Hepatocyte (in vitro differentiated cells): Measurements from ENCODE around the gene GPR161.

Source experiments
- EZH2 ChIP-seq: fragments of 200-600 bp; sonication (generic); IDR thresholded peaks from 2 replicates; pipeline ENCODE4 v1.6.1; 2016; ENCODE audit warnings: antibody characterized with exemption, mild to moderate bottlenecking, borderline replicate concordance
- TF ChIP-seq, protein P1 (sequence below): fragments of 200-600 bp; sonication (generic); IDR thresholded peaks from 2 replicates; pipeline ENCODE4 v1.5.1; 2016; ENCODE audit warnings: antibody characterized with exemption, mild to moderate bottlenecking; ENCODE audit not compliant: poor library complexity

DNA sequence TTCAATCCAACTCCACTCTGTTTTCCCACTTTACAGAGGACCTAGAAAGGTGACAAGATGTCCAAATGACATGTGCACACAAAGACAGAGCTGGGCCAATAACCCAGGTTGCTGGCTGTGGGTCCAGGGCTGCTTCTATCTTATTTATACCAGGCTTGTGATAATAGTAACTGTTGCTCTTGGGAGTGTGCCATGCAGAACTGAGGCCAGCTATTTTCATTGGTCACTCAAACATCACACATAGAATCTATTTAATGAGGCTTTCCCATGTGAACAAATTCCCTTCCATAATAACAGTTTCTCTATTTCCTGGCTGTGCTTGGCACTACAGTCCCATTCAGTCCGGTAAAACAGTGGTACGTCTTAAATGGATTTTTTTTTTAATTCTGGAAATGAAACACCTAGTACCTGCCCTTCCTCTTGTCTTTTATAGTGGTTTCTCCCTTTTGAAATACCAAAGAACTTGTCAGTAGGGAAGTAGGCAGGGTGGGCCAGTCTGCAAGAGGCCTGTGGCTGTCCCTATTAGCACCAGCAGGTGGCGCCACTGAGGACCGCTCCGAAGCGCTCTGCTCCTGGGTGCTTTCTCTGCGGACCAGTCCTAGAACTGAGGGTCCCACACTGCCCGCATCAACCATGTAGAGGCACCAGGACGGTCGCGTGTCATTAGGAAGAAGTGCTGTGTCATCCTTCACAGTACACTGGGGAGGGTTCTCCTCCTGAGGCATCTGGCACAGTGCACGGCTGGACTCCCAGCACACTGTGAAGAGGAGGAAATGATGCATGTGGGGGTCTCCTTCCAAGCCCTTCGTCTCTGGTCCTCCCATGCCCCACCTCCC, 52.1 kb downstream of the GPR161 start:
- TF ChIP-seq EZH2: no peak
- TF ChIP-seq, protein P1, sequence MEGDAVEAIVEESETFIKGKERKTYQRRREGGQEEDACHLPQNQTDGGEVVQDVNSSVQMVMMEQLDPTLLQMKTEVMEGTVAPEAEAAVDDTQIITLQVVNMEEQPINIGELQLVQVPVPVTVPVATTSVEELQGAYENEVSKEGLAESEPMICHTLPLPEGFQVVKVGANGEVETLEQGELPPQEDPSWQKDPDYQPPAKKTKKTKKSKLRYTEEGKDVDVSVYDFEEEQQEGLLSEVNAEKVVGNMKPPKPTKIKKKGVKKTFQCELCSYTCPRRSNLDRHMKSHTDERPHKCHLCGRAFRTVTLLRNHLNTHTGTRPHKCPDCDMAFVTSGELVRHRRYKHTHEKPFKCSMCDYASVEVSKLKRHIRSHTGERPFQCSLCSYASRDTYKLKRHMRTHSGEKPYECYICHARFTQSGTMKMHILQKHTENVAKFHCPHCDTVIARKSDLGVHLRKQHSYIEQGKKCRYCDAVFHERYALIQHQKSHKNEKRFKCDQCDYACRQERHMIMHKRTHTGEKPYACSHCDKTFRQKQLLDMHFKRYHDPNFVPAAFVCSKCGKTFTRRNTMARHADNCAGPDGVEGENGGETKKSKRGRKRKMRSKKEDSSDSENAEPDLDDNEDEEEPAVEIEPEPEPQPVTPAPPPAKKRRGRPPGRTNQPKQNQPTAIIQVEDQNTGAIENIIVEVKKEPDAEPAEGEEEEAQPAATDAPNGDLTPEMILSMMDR: peak; percentile 65
